Measurements from ENCODE around the gene P2RX6. TPM values are rescaled to one million over a fixed set of nuclear protein-coding genes. Genes with fewer than 3 reads are reported as not detected.

P2RX6 gene
- total and polyA plus RNA-seq, 4 donors, result 0.05 to 0.59 (median 0.33) TPM

GRCh38 chr22:21042978-21043859 is 28.3 kb downstream of the P2RX6 start:
- H3K4me3 ChIP-seq (ENCODE audit: low read depth in 1 of 3, low read length in 3 of 3), result no peak overlapping the region
- no peaks in the 10 kb centered on the region for H3K27me3 ChIP-seq (ENCODE audit: control insufficient read depth in 4 of 4, insufficient read depth in 4 of 4, low read length in 3 of 4)
- H3K27ac ChIP-seq (ENCODE audit: low read depth in 1 of 2, low read length in 2 of 2), result no peak overlapping the region
- TF ChIP-seq YY1 (IDR thresholded peaks at IDR 0.05), result no peak
- TF ChIP-seq, protein P1, sequence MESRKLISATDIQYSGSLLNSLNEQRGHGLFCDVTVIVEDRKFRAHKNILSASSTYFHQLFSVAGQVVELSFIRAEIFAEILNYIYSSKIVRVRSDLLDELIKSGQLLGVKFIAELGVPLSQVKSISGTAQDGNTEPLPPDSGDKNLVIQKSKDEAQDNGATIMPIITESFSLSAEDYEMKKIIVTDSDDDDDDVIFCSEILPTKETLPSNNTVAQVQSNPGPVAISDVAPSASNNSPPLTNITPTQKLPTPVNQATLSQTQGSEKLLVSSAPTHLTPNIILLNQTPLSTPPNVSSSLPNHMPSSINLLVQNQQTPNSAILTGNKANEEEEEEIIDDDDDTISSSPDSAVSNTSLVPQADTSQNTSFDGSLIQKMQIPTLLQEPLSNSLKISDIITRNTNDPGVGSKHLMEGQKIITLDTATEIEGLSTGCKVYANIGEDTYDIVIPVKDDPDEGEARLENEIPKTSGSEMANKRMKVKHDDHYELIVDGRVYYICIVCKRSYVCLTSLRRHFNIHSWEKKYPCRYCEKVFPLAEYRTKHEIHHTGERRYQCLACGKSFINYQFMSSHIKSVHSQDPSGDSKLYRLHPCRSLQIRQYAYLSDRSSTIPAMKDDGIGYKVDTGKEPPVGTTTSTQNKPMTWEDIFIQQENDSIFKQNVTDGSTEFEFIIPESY (IDR thresholded peaks at IDR 0.05), result no peak
- no peak for TF ChIP-seq RAD21 (IDR thresholded peaks at IDR 0.05)
- TF ChIP-seq FOXA1 (IDR thresholded peaks at IDR 0.05), result no peak
- TF ChIP-seq, protein P2, sequence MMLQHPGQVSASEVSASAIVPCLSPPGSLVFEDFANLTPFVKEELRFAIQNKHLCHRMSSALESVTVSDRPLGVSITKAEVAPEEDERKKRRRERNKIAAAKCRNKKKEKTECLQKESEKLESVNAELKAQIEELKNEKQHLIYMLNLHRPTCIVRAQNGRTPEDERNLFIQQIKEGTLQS (IDR thresholded peaks at IDR 0.05), result no peak
- H3K9me3 ChIP-seq (ENCODE audit: control insufficient read depth in 4 of 4, low read length in 3 of 4), result no peaks in the 10 kb centered on the region
- no peak overlapping the region for H3K9ac ChIP-seq (ENCODE audit: low read depth in 1 of 2, low read length in 2 of 2)
- no peak for DNase-seq (ENCODE audit: low spot score)
- whole genome bisulfite sequencing, result 89% methylated on average over 6 of the region's 6 CpGs
- peaks cover 3 to 12% (median 5%) of the 10 kb centered on the region in 4 donors for H3K4me1 ChIP-seq (ENCODE audit: control insufficient read depth in 4 of 4, insufficient read depth in 4 of 4, low read length in 3 of 4)
- no peaks in the 10 kb centered on the region for H3K36me3 ChIP-seq (ENCODE audit: control insufficient read depth in 4 of 4, insufficient read depth in 3 of 4, low read depth in 1 of 4, low read length in 3 of 4)

DNA sequence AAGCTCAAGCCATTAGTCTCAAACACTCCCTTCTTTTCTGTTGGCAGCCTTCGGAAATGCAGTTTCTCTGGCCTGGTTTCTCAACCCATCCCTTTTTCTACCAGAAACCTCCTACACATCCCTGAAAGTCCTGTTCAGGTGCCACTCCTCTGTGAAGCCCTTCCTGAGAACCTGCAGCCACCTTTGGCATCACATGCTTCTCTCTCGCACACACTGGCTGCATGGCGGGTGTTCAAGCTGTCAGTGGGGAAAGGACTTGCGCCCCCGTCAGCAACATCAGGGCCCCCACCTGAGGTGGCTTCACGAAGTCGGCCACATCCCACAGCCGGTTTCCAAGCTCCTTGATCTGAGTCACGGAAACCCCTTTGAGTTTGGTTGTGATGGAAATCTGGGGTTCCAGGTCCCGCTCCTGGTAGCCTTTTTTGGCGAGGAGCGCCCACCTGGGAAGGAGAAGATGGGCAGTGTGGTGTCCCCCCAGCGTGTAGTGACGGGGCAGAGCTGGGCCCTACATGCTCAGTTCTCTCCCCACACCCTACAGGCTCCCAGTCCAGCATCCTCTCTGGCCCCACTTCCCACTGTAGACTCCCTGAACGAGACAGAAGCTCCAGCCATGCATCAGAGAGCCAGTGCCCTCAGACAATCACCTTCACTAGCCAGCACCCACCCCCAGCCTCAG is 29.0 kb downstream of the P2RX6 start:
- Histone ChIP-seq H3K27me3 (ENCODE audit: control insufficient read depth in 4 of 4, insufficient read depth in 4 of 4, low read length in 3 of 4) (no peaks in the 10 kb centered on the region), H3K4me3 (ENCODE audit: low read depth in 1 of 3, low read length in 3 of 3) (no peak overlapping the region), H3K27ac (ENCODE audit: low read depth in 1 of 2, low read length in 2 of 2) (no peak overlapping the region), H3K4me1 (ENCODE audit: control insufficient read depth in 4 of 4, insufficient read depth in 4 of 4, low read length in 3 of 4) (peaks cover 3 to 12% (median 5%) of the 10 kb centered on the region in 4 donors), H3K36me3 (ENCODE audit: control insufficient read depth in 4 of 4, insufficient read depth in 3 of 4, low read depth in 1 of 4, low read length in 3 of 4) (no peaks in the 10 kb centered on the region), H3K9me3 (ENCODE audit: control insufficient read depth in 4 of 4, low read length in 3 of 4) (no peaks in the 10 kb centered on the region), H3K9ac (ENCODE audit: low read depth in 1 of 2, low read length in 2 of 2) (no peak overlapping the region)
- no peak for TF ChIP-seq RAD21 (IDR thresholded peaks at IDR 0.05)
- no peak for TF ChIP-seq NR2F2 (IDR thresholded peaks at IDR 0.05)
- no peak for TF ChIP-seq EGR1 (IDR thresholded peaks at IDR 0.05; ENCODE audit: low read depth in 2 of 2)
- no peak for TF ChIP-seq RXRA (IDR thresholded peaks at IDR 0.05)
- no peak for TF ChIP-seq HNF4G (IDR thresholded peaks at IDR 0.05)
- TF ChIP-seq SP1 (IDR thresholded peaks at IDR 0.05), result no peak
- no peak for TF ChIP-seq CTCF (IDR thresholded peaks at IDR 0.05; ENCODE audit: low read depth, low read length, missing input control)
- TF ChIP-seq, protein P2 (IDR thresholded peaks at IDR 0.05), result no peak
- TF ChIP-seq, protein P1 (IDR thresholded peaks at IDR 0.05), result no peak
- TF ChIP-seq HNF4A (conservative IDR thresholded peaks at IDR 0.05), result no peak
- TF ChIP-seq YY1 (IDR thresholded peaks at IDR 0.05), result no peak
- no peak for TF ChIP-seq TAF1 (conservative IDR thresholded peaks at IDR 0.05)
- no peak for TF ChIP-seq FOXA2 (IDR thresholded peaks at IDR 0.05)
- TF ChIP-seq, protein P3, sequence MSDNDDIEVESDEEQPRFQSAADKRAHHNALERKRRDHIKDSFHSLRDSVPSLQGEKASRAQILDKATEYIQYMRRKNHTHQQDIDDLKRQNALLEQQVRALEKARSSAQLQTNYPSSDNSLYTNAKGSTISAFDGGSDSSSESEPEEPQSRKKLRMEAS (IDR thresholded peaks at IDR 0.05), result no peak
- no peak for TF ChIP-seq JUND (IDR thresholded peaks at IDR 0.05)
- TF ChIP-seq REST (IDR thresholded peaks at IDR 0.05), result no peak
- TF ChIP-seq GABPA (IDR thresholded peaks at IDR 0.05 in 1 of 2, conservative IDR thresholded peaks at IDR 0.05 in 1 of 2), result no peak
- no peak for TF ChIP-seq FOXA1 (IDR thresholded peaks at IDR 0.05)
- 88% methylated on average over 15 of the region's 15 CpGs for whole genome bisulfite sequencing
- no peak for DNase-seq (ENCODE audit: low spot score)
